G401 (cell line): ENCODE measurements around the gene SENP6. TPM values are rescaled to one million over a fixed set of nuclear protein-coding genes. Genes with fewer than 3 reads are reported as not detected.
"Not testable (repeated sequence)": the region's sequence is repeated elsewhere in the genome, so short reads cannot be mapped to it uniquely, and the experiment has no call there.

ENCODE experiments used
- DNase-seq: peaks from one replicate; pipeline ENCODE4 v3.0.0-alpha.2; 2015; ENCODE audit warnings: low spot score
- in situ Hi-C: cut with HindIII; loops from 2 replicates; pipeline ENCODE4 v1.10.0; 2016; ENCODE audit warnings: low sequenced_read_pairs, mixed read lengths
- total RNA-seq: library from RNA; depleted of rRNA; stranded (reverse); fragments of >200 nt; shearing (Covaris generic); gene quantifications from 2 replicates; pipeline ENCODE4 v1.2.3, GENCODE V29; 2014

SENP6 gene
- total RNA-seq, 1 experiment from 2014 or later = 72.3 TPM

DNA sequence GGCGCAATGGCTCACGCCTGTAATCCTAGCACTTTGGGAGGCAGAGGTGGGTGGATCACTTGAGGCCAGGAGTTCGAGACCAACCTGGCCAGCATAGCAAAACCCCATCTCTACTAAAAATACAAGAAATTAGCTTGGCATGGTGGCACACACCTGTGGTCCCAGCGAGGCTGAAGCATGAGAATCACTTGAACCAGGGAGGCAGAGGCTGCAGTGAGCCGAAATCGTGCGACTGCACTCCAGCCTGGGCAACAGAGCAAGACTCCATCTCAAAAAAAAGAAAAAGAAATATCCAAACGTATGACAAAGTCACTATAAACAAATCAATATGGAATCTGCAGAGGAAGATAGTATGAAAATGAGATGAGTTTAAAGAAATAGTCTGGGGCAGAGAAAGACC lies 129.3 kb downstream of the SENP6 start:
- DNase-seq, in situ Hi-C loops: not testable (repeated sequence)

DNA sequence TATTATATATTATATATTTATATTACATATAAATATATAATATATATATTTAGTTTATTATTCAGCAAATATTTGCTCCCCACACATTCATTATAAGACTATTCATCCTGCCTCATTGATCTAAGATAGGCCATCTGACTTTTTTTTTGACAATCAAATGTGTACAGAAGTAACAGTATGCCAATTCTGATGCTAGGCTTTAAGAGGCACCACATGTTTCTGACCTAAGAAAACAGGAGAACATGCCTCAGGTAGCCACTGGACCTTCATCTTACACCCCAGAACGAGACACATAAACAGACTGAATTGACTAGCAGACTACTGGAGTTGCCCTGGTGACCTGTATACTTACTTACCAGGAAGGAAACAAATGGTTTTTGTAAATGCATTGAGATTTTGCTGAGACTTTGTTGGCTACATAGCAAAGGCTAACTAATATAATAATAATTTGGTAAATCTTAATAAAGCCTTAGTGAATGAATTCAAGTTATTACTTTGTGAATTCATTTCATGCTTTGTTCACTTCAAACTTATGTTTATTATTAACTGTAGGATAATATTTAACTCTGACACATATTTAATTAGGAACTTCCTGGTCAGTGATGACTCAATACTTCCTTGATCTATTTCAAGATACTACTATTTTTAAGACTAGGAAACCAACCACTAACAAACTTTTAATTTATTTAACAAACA lies 134.0 kb downstream of the SENP6 start:
- no peak for DNase-seq
- in situ Hi-C loops = no loop called here

DNA sequence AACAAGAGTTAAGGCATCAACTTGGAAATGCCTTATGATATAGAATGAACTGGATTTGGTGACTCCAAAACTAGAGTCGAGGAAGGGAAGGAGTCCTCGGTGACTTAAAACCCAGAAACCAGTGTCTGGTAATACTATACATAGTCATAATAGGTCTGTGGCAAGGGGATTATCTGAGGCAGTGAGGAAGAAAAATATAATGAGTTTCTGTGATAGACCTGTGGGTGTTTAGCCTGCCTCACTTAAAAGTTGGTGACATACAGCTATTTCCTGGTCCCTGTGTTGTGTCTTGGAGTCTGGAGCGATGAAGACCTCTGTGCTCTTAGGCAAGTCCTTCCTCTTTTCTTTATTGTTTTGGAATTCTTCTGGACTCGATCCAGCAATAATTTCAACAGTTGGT lies 142.3 kb downstream of the SENP6 start:
- DNase-seq = no peak
- in situ Hi-C loops = no loop called here

DNA sequence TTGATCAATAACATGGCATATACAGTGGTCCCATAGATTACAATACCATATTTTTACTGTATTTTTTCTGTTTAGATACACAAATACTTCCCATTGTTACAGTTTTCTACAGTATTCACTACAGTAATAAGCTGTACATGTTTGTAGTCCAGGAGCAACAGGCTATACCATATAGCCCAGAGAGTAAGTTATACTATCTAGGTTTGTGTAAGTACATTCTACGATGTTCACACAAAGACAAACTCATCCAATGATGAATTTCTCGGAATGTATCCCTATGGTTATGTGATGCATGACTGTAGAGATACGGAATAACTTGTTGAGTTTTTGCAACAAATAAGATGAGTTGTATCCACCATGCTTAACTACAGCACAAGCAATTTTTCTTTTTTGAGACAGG lies 143.7 kb downstream of the SENP6 start:
- no peak for DNase-seq
- in situ Hi-C loops = no loop called here

DNA sequence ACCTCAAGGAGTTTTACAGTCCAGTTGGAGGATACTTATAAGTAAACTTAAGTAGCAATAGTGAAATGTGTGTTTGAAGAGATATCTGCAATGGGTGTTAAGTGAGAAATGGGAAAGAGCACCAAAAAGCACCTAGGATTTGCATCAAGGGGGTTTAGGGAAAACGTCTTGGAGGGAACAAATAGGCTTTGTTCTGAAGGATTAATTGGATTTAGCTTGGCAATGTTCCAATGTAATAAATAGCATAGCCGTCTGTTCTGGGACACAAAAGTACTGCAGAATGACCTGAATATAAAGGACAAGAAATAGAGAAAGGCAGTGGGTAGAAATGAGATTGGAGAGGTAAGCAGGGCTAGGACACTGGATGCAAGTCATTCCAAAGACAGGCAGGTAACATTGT lies 144.5 kb downstream of the SENP6 start:
- DNase-seq = no peak
- in situ Hi-C loops = no loop called here

DNA sequence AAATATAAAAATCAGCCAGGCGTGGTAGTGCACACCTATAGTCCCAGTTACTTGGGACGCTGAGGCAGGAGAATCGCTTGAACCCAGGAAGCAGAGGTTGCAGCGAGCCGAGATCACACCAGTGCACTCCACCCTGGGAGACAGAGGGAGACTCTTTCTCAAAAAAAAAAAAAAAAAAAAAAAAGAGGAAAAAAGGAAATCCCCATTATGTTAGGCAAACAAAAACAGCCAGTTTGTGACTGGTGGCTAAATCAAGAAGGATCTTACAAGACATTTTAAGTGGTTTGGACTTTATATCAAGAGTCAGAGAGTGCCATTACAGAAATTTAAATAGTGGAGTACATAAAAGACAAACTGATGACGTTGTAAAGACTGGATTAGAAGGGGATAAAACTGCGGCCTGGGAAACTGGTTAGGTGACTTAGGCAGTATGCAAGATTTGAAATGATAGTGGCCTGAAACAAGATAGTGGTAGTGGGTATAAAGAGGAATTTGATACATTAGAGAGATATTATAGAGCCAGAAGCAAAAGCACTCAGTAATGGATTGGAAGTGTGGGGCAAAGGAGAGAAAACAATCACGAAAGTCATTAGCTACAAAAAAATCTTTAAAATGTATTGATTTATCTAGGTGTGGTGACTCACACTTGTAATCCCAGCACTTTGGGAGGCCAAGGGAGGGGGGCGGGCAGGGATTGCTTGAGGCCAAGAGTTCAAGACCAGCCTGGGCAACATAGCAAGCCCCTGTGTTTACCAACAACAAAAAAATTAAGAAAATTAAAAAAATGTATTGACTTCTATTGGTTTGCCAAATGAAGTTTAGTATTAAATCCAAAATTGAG lies 145.7 kb downstream of the SENP6 start:
- DNase-seq = no peak
- in situ Hi-C loops = no loop called here

DNA sequence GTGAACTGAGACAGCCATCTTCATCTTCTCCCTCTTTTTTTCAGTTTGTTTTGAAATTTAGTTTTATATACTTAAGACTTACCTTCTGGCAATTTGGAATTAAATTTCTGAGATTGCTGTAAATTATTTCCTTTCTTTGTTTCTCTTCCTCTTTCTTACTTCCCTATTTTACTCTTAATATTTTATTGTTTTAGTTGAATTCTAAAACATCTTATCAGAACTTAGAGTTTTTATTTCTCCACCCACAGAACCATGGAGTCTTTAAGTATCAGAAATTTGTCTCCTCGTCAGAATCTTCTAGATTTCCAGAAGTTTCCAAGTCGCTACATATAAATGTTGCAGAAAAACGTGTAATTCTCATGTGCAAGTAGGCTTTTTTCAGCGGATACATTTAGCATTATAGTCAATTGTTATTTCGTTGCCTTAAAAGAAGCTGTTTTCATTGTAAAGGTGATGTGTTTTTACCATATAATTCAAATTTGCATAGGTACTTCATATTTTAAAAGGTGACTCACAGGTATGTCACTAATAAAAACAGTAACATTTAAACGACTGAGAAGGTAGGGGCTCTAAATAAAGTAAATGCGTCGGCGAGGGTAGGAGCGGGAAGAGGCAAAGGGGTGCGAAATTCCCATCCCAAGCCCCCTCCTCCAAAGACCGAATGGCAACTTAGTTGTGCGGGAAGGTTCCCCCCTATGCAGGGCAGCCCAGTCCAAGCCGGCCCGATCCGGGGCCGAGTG lies 146.5 kb downstream of the SENP6 start:
- in situ Hi-C loops = no loop called here
- no peak for DNase-seq

DNA sequence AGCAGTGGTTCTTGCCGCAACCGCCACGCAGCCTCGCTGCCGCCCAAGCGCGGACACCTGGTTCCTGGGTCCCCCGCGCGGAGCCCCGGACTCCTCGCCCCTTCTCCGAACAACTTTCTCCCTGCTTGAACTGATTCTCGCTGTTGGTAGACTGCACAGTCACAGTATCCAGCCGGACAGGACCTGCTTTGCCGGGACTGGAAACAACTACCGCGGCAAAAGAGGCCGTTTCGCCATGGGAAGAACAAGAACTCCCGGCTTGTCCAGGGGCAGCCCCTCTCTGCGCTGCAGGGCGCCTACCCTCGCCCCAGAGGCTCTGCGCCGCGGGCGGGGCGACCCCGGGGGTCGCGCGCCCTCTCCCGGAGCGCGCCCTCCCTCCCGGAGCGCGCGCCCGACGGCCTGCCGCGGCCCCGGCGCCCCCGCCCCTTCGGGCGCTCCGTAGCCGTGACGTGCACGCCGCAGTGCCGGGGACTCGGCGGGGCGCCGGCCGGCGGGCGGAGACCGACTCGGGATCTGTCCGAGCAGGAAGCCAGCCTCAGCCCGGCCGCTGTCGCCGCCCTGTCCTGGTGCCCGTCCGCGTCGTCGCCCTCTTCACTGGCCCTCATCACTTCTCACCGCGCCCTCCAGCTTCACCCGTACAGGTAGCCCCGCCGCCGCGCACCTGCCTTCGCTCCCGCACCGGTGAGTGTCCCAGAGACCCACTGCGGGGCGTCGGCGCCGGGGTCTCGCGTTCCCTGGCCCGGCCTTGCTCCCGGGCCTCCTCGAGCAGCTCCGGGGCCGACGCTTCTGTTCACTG lies 147.3 kb downstream of the SENP6 start, which contains the start of gene MYO6:
MYO6 (plus strand) TSS at position 497 of the 796 bp plus-strand sequence. CDS start 68,309 bp downstream, outside the sequence.
- peak; percentile 73 for DNase-seq
- in situ Hi-C loops = no loop called here

DNA sequence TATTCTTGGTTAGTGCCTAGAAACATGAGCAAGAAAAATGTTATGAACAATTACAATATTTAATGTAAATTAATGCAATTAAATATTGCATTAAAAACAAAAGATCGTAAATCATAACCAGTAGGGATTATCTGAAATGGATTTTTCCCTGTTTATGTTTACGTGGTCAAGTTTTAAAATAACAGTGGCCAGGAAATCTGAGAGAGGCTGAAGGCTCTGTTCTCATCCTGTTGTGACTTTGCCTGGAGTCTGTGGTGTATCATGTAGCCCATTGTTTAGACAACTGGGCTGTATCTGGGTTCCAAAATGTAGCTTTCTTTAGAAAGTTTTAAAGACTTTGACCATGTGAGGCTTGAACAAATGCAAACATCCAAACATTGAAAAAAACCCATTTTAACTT lies 149.8 kb downstream of the SENP6 start:
- in situ Hi-C loops = no loop called here
- DNase-seq = no peak

DNA sequence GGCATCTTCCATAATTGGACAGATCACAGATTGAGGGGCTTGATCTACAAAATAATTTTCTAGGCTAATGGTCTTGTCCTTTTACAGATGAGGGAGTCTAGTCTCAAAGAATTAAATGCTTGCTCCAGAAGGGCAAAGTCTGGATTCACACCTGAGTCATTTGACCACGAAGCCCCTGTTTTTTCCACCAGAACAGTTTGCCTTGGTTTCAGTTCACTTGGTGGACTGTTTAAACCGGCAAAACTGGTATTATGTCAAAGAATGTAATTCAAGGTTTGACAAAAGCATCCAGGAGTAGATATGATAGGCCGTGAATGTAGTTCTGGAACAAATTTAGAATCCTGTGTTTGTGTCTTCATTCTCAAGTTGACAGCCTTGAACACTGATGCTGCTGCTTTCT lies 150.7 kb downstream of the SENP6 start:
- in situ Hi-C loops = no loop called here
- DNase-seq = no peak

DNA sequence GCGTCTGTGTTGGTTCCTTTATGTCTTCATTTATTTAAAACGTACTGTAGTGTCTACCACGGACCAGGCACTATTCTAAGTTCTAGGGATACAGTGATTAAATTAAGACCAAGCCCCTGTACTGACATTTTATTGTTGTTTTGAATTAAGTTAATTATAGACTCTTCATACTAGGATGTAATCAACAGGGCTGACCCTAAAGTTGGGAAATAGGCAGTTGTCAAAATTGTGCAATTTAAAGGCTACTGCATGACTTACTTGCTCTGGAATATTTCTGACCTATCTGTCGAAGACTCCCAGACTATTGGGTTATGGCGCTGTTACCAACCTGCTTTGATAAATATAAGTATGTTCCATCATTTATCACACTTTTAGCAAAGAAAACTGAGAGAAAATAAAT lies 154.0 kb downstream of the SENP6 start:
- DNase-seq = no peak
- in situ Hi-C loops = no loop called here

DNA sequence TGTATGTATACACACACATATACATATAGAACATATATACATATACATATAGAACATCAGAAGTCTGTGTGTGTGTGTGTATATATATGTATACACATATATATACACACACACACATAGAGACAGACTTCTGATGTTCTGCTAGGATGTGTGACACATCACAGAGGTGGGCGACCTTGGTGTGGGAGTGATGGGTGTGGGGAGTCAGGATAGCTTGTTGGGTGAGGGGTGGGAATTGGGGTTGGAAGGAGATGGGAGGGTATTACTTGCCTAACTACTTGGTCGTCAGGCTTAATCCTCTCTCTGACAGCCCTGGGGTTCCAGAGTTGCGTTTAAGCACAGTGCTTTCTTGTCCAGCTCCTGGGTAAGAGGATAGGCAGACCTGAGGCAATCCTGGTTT lies 155.6 kb downstream of the SENP6 start:
- DNase-seq = no peak
- in situ Hi-C loops = no loop called here

DNA sequence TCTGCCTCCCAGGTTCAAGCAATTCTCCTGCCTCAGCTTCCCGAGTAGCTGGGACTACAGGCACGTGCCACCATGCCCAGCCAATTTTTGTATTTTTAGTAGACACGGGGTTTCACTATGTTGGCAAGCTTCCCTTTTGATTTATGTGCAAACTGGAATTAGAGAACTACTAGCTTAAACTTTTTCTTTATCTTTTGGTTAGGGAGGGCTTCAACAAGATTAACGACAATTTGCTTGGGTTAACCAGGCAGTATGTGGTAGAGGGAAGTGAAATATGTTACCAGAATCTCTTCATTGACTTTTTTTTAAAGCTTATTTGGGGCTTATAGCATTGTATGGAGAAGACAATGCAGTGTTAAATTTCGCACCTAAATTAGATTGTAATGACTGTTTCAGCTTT lies 156.4 kb downstream of the SENP6 start:
- DNase-seq = no peak
- in situ Hi-C loops = no loop called here

DNA sequence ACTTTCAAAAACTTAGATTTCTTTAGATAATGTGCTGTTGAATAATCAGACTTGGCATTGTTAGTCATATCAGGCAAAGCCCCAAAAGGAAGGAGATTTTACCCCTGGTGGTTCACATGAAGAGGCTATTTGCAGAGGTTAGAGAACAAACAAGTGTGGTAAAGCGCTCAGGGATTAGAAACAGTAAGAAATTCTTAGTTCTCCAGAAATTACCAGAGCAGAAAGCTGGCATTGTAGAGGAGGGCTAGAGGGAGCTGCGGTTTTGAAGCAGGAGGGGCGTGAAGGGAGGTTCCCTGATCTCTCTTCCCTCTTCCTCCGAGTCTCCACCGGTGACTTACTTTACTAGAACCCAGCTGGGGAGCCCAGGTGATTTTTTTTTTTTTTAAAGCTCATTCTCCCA lies 157.5 kb downstream of the SENP6 start:
- no peak for DNase-seq
- in situ Hi-C loops = no loop called here

DNA sequence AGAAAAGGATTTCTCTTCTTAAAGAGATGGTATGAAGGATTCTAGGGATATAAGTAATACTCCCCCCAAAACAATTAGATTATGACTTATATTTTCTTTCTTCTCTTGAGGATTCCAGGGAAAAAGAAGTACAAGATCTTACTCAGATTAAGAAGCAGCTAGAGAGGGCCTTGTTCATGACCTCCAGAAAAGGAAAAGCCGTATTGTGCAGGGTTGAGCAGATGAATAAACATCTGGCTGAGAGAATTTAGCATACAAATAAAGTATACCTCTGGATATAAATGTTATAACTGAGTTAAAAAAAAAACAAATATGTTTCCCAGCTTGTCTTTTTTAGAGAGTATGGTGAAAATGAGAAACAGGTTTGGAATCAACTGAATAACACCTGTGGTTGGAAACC lies 158.6 kb downstream of the SENP6 start:
- no peak for DNase-seq
- in situ Hi-C loops = no loop called here

DNA sequence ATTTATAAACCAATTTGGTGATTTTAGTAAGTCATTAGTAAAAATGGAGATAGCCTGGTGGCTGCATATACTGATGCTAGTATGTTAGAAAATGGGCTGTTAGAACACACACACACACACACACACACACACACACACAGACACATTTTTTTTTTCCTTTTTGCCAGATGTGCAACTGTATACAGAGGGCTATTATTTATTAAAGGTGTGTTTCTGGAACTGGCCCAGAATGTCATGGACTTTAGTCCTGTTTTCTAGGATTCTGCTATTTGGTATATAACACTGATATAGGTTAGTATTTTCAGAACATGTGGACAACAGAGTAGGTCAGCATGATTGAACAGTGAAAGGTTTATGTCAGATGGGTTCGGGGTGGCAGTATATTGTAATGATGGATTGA lies 159.8 kb downstream of the SENP6 start:
- in situ Hi-C loops = no loop called here
- no peak for DNase-seq

DNA sequence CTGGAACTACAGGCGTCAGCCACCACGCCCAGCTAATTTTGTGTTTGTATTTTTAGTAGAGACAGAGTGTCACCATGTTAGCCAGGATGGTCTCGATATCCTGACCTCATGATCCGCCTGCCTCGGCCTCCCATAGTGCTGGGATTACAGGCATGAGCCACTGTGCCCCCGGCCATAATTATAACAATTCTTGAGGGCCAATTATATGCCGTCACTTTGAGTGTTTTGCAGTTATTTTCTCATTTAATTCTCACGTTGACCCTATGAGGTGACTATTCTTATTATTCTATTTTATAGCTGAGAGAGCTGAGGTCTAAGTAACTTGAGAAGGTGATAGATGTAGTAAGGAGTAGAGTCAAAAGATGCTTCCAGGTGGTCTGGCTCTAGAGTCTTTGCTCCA lies 160.4 kb downstream of the SENP6 start:
- in situ Hi-C loops = no loop called here

DNA sequence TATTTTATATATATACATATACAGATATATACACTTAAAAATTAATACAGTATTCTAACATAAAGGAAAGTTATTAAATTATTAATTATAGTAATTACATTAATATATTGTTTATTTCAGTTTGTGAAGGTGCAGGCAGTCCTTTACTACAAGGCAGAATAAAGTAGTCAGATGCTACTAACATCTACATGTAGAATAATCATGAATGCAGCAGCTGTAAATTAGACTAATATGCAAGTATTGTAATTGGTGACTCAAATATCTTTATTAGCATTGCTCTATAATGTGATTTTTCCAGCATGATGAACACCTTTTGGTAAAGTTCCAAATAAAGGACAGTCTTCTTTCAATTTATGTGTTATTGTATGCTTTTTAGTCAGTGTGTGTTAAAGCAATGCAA lies 164.7 kb downstream of the SENP6 start:
- no peak for DNase-seq
- in situ Hi-C loops = no loop called here

More for the DNA sequence above, 160.4 kb downstream of the SENP6 start:
- no peak for DNase-seq
